H4 (cell line): ENCODE data around the gene MAPK1. TPM values are rescaled to one million over a fixed set of nuclear protein-coding genes. Genes with fewer than 3 reads are reported as not detected.
"Not testable (repeated sequence)": the region's sequence is repeated elsewhere in the genome, so short reads cannot be mapped to it uniquely, and the experiment has no call there.

Experiments
- DNase-seq: peaks from one replicate; pipeline ENCODE4 v3.0.0-alpha.2; 2015; ENCODE audit warnings: low spot score
- total RNA-seq: library from RNA; depleted of rRNA; stranded (reverse); fragments of >200 nt; shearing (Covaris generic); gene quantifications from 2 replicates; pipeline ENCODE4 v1.2.3, GENCODE V29; 2014

MAPK1 gene
- total RNA-seq, 1 experiment from 2014 or later, result 22.1 TPM

DNA sequence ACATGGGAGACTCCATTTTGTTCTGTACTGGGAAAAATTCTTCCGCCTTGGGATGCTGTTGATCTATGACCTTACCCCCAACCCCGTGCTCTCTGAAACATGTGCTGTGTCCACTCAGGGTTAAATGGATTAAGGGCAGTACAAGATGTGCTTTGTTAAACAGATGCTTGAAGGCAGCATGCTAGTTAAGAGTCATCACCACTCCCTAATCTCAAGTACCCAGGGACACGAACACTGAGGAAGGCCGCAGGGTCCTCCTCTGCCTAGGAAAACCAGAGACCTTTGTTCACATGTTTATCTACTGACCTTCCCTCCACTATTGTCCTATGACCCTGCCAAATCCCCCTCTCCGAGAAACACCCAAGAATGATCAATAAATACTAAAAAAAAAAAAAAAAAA, 19.4 kb downstream of the MAPK1 start:
- not testable (repeated sequence) for DNase-seq

DNA sequence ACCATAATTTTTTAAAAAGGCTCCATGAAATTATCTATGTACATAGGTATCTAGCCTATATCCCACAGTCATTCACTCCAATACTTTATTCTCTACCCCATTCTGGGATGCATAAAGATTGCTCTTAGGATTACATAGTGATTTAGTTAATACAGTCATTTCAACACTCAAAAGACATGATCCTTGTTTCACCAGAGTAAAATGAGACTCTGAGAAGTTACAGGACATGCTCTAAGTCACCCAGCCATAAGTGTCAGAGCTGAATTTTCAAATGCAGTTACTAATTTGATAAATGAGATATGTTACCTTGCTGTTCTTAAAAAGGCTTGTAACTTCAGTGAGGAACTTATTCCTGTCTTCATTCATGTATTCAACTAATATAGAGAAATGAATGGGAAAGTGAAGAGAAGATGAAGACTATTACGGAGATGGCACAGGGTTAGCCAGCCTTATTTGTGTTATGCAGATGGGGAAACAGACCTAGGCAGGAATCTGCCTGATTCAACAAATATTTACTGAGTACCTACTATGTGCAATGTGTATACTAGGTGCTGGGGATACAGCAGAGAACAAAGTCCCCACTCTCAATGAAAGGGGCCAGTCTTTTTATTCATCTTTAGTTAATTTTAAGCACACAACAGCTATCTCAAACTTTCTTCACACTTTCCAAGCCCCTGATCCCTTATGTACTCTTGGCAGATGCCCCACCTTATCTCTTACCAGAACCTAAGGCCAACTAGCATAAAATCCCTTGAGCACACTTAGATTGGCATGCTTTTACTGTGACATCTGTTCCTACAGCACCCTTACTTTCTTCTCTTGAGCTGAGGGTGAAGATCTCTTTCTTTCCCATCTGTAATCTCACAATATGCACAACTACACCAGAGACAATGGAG, 21.6 kb downstream of the MAPK1 start:
- DNase-seq, result no peak

DNA sequence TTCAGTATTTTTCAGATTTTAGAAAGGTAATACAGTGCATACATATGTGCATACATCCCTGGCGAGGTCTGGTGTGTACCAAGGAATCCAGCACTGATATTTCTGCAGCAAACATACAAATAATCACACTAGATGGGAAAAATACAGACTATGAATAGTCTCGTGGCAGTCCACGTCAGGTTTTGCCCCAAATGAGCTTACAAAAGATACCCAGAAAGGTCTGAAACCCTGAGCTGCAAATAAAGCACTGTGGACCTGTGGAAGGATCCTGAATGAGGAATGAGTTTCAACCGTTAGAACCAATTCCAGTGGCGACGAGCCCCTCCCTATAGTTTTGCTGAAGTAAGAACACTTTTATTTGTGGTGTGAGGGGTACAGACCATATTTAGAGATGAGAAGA, 24.5 kb downstream of the MAPK1 start:
- DNase-seq, result no peak

DNA sequence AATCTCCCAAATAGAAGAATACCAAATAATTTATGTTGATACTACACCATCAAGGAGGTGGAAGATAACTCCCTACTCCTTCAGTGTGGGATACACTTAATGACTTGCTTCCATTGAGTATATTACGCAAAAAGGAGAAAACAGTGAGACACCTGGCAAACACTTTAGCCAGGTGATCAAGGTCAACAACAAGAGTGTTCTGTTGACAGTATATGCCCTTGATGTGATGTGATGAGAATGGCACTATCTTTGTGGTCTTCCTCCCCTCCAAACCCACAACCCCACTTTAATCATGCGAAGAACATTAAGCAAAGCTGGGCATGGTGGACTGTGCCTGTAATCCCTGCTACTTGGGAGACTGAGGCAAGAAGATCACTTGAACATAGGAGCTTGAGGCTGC, 26.0 kb downstream of the MAPK1 start:
- DNase-seq, result no peak

DNA sequence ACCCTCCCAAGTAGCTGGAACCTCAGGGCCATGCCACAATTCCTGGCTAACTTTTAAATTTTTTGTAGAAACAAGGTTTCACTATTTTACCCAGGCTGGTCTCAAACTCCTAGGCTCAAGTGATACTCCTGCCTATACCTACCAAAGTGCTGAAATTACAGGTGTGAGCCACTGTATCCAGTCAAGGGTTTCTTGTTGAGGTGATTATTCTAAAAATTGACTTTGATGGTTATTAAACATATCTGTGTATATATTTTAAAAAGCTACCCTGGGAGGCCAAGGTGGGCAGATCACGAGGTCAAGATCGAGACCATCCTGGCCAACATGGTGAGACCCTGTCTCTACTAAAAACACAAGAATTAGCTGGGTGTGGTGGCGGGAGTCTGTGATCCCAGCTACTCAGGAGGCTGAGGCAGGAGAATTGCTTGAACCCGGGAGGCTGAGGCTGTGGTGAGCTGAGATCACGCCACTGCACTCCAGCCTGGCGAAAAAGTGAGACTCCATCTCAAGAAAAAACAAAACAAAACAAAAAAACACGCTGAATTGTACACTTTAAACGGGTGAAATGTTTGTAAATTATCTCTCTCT, 27.1 kb downstream of the MAPK1 start:
- DNase-seq, result no peak

DNA sequence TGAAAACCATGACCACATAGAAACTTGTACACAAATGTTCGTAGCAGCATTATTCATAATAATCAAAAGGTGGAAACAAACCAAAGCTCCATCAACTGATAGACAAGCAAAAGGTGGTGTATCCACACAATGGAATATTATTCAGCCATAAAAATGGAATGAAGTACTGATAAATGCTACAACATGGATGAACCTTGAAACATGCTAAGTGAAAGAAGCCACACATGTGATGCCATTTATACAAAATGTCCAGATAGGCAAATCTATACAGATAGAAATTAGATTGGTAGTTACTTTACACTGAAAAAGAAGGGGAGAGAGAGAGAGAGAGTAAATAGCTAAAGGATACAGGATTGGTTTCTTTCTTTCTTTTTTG, 27.7 kb downstream of the MAPK1 start:
- DNase-seq, result no peak

DNA sequence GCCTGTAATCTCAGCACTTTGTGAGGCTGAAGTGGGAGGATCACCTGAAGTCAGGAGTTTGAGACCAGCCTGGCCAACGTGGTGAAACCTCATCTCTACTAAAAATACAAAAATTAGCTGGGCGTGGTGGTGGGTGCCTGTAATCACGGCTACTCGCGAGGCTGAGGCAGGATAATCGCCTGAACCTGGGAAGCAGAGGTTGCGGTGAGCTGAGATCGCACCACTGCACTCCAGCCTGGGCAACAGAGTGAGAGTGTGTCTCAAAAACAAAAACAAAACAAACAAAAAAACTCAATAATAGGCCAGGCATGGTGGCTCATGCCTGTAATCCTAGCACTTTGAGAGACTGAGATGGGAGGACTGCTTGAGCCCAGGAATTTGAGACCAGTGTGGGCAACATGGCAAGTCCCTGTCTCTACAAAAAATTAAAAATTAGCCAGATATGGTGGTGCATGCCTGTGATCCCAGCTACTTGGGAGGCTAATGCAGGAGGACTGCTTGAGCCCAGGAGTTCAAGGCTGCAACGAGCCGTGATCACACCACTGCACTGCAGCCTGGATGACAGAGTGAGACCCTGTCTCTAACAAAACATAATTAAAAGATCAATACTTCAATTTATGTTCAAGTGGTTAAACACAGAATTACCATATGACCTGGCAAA, 28.2 kb downstream of the MAPK1 start:
- DNase-seq, result not testable (repeated sequence)

DNA sequence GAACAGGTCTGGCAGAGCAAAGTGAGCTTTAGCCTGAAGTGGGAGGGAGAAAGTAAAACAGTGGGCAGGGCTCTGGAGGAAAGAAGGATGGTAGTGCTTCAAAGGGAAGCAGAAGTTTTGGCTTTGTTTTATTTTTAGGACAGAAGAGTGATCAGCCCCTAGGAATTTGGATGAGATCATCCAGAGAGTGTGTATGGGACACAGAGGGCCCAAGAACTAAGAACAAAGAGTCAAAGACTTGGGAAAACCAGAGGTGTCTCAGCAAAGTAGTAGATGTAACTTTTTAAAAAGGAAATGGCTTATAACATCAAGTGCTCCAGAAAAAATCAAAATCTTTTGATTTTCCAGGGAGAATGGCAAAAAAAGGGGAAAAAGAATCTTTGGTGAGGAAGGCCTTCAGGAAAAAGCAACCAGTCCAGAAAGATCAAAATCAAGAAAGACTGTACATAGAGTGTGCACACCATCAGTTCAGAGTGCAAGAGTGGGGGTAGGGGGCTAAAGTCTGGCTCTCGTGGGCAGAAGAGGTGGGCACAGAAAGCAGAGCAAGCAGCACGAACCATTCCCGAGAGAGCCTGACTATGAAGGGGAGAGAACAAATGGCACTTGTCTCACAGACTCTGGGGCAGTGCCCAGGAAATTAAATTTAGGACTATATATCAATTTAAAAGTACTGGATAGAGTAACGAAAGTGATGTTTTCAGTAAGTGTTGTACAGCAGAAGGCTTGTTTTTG, 30.0 kb downstream of the MAPK1 start:
- DNase-seq, result peak; percentile 39

DNA sequence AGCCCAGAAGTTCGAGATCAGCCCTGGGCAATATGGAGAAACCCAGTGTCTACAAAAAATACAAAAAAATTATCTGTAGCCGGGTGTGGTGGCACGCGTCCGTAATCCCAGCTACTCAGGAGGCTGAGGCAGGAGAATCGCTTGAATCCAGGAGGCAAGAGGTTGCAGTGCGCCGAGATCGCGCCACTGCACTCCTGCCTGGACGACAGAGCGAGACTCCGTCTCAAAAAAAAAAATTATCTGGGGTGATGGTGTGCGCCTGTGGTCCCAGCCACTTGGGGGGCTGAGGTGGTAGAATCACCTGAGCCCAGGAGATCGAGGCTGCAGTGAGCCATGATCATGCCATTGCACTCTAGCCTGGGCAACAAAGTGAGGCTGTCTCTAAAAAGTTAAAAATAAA, 31.0 kb downstream of the MAPK1 start:
- DNase-seq, result not testable (repeated sequence)

DNA sequence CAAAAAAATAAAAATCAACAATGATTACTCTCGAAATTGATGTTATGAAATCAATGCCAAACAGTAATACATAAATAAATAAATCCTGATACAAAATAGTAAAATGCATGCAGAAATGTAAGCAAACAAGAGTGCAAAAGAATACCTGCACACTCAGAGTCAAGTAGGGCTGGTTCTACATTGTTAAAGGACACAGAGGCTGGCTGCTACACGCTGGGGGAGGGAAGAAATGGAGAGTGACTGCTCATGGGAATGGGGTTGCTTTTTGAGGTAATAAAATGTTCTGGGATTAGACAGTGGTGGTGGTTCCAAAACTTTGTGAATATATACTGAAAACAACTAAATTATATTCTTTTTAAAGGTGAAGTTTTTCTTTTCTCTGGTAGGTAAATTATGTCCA, 32.1 kb downstream of the MAPK1 start:
- DNase-seq, result no peak

DNA sequence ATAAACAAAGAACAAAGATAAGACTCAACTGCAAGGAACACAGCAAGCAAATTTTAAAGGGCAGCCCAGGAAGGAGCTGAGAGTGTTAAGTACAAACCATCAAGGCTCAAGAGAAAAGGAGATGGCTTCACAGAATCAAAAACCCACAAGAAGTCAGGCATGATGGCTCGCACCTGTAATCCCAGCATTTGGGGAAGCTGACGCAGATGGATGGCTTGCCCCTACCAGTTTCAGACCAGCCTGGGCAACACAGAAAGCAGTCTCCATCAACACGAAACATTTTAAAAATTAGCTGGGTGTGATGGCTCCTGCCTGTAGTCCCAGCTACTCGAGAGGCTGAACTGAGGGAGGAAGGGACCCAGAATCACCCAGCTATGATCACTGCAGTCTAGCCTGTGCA, 32.6 kb downstream of the MAPK1 start:
- DNase-seq, result no peak

DNA sequence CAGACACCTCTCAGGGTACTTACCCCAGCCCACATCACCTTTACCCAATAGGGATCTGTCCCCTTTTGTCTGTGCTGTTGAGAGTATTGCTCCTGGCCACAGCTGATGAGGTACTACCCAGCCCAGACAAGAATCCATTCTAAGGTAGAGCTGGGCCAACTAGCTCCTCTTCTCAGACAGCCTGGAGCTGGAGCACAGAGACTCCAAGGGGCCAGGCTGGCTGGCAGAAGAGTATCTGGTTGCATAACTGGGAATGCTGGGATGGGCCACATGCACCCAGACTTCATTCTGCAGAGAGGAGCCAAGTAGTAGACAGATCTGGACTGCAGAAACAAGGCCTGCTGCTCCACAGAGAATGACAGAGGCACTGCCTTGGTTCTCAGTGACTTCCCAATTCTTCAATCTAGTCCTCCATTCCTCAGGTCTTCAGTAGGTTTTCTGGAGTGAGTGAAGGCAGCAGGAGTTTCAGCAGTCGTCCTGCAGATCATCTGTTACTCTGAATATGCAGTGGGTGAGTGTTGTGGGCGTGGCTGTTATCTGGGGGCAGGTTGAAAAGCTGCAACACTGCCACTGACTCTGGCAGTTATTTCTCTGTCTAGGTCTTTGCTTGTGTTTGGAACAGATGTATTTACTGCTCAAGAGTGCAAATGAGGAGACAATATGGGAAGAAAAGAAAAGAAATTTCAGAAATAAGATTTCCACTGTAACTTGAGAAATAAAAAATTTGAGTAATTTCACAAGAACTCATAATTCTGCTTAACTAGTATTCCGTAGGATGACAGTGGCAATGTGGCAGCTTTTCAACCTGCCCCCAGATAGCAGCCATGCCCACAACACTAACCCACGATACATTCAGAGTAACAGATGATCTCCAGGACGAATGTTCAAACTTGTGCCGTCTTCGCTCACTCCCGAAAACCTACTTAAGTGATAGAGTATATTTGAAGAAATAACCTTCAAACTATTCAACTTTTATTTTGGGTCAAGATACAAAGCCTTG, 34.9 kb downstream of the MAPK1 start:
- no peak for DNase-seq

DNA sequence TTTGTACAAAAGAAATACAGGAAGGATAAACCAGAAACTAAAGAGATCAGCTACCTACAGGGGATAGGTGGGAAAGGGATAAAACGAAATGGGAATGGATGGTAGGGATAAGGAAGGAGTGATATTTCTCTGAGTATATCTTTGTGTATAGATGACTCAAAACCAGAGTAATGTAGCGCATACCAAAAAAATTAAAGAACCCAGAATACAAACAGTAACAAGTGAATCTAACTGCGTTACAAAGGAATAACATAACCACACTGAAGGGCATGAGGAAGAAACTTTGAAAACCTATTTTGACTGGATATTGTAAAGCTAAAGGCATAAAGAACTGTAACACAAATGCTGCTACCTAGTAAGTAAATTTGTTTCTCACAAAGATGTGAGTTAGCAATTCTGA, 37.9 kb downstream of the MAPK1 start:
- no peak for DNase-seq

DNA sequence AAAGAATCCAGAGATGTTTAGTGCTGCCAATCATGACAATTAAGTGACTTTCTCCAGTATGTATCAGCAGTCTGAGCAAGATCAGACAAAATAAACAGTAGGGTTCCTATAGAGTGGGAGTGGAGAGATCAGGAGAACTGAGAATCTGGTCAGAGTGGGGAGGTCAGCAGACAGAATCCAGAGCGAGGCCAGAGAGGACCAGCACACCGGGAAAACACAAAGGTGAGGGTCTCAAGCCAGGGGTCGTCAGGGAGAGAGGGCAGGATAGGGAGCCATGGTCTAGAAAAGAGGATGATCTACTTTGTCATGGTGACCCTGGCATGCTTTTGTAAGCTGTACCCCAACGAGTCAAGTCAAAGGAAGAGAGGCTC, 39.2 kb downstream of the MAPK1 start:
- no peak for DNase-seq

DNA sequence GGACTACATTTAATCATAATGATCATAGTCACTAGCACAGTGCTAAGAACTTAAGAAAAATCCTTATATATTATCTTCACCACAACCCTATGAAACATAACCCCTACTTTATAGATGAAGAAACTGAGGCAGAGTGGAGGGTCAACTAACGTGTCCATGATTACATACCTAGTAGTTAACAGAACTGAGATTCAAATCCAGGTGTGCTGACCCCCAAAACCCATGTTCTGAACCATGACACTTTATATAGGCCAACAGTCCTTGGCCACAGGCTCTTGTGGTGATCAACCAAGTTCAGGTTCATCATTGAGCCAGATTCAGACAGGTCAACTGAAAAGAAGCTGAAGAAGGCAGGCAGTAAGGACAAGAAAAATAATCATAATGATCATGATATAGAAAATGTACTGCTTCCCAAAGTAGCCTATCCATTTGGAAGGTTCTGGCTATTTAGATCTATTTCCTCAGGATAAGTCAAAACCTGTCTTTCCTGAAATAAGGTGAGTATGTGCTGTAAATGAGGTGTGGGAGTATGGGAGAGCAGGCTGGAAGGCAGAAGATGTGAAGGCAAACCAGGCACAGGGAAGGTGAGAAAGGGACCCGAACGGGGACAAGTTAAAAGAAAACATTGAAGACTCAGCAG, 39.7 kb downstream of the MAPK1 start:
- DNase-seq, result no peak

DNA sequence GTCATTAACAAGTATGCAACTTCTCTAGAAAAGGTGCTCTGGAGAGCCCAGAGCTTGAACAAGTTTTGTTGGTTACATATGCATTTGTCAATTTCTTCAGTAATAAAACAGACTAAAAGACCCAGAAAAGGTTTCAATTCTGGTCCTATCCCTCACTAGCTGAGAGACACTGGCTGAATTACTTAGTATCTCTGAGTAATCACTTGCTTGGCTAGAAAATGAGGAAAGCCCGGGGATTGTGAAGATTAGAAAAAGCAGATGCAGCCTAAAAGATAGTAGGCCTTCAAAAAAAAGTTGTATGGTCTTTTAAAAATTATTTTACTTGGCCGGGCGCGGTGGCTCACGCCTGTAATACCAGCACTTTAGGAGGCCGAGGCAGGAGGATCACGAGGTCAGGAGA, 41.2 kb downstream of the MAPK1 start:
- DNase-seq, result no peak

DNA sequence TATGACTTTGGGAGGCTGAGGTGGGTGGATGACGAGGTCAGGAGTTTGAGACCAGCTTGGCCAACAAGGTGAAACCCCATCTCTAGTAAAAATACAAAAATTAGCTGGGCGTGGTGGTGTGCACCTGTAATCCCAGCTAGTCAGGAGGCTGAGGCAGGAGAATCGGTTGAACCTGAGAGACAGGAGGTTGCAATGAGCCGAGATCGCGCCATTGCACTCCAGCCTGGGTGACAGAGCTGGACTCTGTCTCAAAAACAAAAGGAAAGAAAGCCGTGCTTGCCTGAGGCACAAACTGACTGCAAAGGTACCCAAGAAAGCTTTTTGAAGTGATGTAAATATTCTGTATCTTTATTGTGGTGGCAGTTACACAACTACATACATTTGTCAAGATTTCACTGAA, 42.5 kb downstream of the MAPK1 start:
- DNase-seq, result not testable (repeated sequence)

DNA sequence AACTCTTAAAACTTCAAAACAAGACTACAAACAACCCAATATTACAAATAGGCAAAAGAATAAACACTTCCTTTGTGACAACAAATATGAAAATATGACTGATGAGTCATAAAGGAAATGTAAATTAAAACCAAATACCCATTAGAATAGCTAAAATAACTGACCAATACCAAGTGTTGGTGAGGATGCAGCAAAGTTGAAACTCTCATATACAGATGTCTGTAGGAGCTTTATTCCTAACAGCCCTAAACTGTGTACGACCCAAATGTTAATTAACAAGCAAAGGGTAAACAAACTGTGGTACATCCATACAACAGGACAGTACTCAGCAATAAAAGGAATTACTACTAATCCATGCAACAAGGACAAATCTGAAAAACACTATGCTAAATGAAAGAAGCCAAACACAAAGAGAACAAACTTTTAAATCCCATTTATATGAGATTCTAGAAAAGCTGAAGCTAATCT, 43.0 kb downstream of the MAPK1 start:
- no peak for DNase-seq

DNA sequence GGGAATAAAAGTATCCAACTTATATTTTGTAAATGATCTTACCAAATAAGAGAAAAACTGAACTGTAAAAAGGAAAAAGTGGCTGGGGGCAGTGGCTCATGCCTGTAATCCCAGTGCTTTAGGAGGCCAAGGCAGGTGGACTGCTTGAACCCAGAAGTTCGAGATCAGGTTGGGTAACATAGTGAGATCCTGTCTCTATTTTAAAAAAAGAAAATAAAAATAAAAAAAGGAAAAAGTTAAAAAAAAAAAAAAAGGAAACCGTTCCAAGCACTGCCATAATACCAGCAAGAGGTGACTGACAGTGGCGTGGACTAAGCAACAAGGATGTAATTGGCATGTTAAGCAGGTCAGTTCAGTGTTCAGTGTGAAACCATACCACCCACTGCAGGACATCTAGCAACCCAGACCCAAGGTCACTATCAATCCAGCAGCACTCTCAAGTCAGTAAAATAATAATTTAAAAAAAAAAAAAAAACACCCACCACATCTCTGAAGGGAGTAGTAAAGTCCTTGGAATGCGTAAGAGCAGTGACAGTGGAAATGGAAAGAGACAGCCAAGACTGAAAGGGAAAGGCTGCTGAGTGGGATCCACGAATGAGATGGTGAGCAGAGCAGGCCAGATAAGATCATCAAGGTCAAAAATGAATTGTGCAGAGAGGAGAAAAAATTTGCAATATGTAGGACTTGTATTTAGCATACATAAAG, 43.6 kb downstream of the MAPK1 start:
- no peak for DNase-seq
